Activated CD8-positive, alpha-beta memory T cell treated with anti-CD3 and anti-CD28 coated beads, Interleukin-2, amount 50 U/mL, for 24 hours (primary cell): ENCODE data around the gene ELL2.
A peak's percentile ranks its signal among the peaks of the same experiment; 100 is the strongest.
"Not testable (repeated sequence)": the region's sequence is repeated elsewhere in the genome, so short reads cannot be mapped to it uniquely, and the experiment has no call there.

Experiments used
- DNase-seq: peaks from one replicate; pipeline ENCODE4 v3.0.0-alpha.2; 2020; ENCODE audit errors: extremely low read depth

The ELL2 gene

DNA sequence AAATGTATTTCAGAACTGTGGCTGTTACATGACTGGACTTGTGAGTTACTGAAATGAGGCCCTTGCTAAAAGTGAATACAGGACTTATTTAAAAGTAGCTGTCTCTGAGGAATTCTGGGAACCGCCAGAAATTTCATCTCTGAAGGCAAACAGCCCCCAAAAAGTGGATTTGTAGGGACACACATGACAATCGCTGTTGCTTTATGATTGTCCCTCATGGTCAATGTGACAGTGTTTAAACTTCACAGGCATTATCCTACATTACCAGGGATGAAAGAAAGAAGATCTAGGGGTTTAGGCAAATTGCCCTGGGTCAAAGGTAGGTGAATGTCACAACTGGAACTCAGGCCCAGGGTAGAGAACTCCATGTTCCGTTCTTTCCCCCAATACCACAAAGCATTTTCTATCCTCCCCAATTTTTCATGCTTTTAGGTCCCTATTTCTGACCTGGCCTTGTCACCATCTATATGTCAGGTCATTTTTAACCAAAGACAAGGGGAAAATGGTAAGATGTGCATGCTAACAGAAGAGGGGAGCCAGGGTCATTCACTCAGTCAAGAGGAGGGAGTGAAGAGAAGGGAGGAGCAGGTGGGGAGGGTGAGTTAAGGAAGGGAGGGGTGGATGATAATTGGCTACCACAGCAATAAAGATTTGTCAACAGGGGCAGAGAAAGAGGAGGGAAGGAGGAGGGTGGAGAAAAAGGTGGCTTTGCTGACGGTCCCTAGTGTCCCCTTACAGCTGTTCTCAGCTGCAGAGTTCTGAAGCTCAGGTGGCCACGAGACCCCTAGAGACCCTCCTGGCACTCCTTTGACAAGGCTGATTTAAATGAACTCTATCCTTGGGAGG lies 81.3 kb downstream of the ELL2 start:
- no peak for DNase-seq

DNA sequence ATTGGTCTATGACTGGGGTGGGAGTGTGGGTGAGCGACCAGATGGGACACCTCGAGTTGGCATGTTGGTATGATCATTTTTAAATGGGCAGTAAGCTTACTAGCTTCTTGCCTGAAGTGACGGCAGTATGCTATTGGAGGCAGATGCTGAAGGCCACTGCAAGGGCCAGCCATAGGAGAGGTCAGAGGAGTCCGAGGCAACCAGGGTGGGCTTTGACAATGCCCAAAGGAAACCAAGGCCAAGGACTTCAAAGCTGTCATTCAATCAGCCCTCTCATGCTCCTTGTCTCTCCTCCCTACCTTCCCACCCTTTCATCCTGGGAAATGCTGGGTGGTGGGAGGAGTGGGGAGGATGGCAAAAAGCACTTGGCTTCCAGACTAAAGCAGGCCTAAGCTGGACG lies 82.0 kb downstream of the ELL2 start:
- no peak for DNase-seq

GRCh38 chr5:95878417-95879323 lies 83.0 kb downstream of the ELL2 start:
- DNase-seq, result no peak

- DNase-seq, result no peak
These were observed 84.9 kb downstream of the ELL2 start for GRCh38 chr5:95876782-95877181.

DNA sequence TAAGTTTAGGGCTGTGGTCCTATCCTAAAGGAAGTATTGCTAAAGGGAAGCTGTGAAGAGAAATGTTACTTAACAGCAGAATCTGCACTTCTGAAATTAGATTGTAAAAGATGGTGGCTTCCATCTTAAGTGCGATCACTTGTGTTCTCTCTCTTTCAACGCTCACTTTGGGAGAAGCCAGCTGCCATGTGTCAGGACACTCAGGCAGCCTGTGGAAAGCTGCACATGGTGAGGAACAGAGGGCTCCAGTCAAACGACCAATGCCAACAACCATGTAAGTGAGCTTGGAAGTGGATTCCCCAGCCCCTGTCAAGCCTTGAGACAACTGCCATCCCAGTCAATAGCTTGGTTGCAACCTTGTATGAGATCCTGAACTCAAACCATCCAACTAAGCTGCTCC lies 87.4 kb downstream of the ELL2 start:
- DNase-seq, result no peak

DNA sequence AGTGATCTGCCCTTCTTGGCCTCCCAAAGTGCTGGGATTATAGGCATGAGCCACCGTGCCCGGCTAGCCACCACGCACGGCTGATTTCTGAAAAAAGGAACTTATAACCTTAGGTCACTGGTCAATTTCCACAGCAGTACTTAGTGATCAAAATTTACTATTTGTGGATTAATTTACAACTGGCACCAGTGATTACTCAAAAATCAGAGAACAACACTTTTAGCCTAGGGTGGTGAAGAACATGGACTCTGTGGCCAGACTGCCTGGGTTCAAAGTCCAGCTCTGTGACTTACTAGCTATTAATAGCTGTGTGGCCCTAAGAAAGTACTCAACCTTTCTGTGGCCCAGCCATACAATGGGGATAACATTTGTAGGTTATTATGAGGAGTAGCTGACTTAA lies 88.3 kb downstream of the ELL2 start:
- no peak for DNase-seq

DNA sequence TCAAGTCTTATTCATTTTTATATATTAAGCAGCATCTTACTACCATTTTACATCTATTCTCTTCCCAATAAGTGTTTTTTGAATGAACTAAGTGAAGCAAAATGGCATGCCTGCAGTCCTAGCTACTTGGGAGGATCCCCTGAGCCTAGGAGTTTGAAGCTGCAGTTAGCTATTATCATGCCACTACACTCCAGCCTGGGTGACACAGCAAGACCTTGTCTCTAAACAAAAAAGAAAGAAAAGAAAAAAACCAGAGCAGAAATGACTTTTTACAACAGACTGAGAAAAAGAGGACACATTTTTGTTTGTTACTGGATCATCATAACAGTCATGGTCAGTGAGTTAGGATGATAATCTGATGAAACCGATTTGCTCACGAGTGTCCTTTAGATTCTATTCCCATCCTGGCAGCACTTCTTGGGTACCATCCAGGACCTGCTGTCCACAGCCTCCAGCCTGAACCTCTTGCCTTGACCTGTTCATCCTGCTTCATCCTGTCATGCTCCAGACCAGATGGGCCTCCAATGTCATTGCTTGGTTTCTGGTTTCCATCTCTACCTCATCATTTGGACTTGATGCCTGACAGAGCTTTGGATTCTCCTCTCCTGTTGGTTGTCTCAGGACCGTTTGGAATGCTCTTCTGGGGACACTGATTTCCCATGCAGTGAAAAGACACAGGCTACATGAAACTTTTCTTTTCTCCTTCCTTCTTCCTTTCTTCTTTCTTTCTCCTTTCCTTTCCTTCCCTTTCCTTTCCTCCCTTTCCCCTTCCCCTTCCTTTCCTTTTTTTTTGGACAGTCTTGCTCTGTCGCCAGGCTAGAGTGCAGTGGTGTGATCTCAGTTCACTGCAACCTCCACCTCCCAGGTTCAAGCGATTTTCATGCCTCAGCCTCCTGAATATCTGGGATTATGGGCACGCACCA lies 89.0 kb downstream of the ELL2 start:
- DNase-seq, result no peak

DNA sequence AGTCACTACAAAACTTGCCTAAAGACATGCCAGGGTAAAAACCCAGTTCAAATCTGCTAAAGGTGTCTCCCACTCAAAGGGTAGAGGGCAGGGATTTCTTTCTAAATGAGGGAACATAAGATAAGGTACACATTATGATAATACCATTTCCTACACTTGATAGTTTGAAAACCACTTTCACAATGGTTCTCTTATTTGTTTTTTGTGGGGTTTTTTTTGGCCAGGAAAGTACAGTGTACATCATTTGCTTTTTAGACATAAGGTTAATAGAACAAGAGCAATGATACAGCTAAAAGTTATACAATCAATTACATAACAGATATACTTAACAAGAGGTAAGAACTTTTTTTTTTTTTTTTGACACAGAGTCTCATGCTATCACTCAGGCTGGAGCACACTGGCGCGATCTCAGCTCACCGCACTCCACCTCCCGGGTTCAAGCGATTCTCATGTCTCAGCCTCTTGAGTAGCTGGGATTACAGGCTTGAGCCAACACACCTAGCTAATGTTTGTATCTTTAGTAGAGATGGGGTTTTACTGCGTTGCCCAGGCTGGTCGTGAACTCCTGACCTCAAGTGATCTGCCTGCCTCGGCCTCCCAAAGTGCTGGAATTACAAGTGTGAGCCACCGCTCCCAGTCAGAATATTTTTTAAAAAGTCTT lies 90.4 kb downstream of the ELL2 start:
- DNase-seq, result no peak

DNA sequence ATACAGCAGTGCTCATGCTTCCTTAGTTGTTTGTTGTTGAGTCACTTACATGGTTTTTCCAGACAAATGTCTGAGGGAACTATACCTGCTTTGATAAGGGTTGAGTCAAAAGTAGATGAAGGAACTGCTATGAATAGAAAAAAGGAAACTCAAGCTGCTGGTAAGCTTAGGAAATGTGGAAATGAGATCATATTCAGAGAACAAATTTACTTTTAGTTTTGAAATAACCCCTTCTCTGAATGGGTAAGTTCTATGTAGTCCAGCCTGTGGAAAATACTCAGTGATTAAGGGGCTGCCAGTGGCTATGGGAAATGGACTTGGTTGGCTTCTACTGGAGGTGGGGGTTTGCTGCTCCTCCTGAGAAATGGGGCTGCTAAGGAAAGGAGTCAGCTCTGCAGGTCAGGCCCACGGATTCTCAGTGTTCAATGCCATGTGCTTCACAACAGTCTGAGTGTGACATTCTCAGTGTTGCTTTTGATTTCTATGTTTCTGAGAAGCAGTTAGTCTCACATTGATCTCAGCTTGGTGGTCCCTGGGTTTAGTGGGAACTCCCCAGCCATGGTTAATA lies 91.5 kb downstream of the ELL2 start:
- peak; percentile 24 for DNase-seq

GRCh38 chr5:95869173-95869855 lies 92.3 kb downstream of the ELL2 start:
- DNase-seq, result not testable (repeated sequence)

GRCh38 chr5:95868136-95868535 lies 93.5 kb downstream of the ELL2 start:
- DNase-seq, result no peak

- no peak for DNase-seq
These were observed 95.1 kb downstream of the ELL2 start for GRCh38 chr5:95866435-95867040.

DNA sequence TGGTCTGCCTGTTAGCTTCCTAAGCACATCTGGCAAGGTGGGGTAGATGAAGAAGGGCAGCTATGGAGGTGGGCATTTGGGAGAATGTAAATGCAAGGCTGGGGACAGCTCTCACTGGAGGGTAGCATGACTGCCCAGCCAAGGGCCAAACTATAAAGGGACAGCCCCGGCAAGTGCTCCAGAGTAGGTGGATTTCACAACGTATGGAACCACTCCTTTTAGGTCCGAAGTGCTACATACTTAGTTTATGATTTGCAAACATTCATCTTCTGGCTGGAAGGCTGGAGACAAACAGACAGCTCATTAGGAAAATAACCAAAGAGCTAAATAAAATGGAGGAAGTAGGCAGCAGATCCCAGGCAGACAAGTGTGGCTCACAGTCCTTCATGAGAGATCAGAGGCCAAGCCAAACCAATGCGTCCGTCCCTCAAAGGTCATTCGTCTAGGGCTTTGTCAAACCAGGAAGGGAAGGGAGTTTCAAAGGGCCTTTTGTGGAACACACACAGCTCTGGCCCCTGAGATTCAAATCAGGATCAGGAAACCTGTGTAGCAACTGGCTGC lies 96.6 kb downstream of the ELL2 start:
- no peak for DNase-seq

GRCh38 chr5:95864456-95864855 lies 97.2 kb downstream of the ELL2 start:
- DNase-seq, result no peak

DNA sequence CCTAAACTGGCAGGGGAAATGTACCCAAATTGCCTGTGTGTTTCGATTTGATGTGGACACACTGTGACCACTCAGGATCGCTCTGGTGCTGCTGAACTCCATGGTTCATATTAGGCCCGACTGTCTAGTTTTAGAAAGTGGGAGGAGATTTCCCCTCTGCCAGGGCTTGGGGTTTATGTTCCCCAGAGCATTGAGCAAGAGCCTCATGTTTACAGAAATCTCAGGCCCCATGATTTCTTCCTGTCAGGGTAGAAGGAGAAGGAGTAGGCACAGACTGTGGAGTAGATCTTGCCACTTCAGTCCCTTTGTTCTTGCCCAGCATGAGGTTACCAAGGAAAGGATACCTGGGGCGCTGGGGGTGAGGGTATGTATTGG lies 98.3 kb downstream of the ELL2 start:
- no peak for DNase-seq

DNA sequence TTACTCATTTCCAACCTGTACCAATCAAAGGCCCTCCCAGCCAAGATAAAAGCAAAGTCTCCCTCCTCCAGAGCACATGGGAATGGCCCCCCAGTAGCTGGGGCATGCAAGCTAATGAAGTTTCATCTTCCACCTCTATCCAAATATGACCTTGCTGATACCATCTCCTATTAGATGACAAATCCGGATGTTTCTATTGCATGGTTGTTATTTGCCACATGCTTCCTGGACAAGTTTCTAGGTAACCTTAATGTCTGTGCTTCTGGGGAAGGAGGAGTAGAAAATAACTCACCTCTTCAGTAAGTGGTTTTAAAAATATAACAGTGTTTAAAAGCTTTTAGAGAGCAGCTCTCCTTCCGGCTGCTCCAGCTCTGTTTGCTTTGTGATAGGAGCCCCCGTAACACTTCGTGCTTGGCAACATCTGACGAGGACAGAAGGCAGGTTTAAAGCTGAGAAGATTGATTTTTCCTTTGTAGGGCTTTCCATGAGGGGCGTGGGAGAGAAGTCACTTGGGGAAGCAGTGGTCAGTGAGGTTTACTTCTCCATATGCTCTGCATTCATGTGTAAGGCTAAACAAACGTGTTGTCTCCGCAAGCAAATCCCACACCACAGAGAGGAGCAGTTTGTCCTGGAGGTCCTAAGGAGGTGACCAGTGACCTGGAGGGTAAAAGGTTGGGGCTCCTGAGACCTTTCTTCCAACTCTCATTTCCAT lies 98.8 kb downstream of the ELL2 start:
- no peak for DNase-seq

DNA sequence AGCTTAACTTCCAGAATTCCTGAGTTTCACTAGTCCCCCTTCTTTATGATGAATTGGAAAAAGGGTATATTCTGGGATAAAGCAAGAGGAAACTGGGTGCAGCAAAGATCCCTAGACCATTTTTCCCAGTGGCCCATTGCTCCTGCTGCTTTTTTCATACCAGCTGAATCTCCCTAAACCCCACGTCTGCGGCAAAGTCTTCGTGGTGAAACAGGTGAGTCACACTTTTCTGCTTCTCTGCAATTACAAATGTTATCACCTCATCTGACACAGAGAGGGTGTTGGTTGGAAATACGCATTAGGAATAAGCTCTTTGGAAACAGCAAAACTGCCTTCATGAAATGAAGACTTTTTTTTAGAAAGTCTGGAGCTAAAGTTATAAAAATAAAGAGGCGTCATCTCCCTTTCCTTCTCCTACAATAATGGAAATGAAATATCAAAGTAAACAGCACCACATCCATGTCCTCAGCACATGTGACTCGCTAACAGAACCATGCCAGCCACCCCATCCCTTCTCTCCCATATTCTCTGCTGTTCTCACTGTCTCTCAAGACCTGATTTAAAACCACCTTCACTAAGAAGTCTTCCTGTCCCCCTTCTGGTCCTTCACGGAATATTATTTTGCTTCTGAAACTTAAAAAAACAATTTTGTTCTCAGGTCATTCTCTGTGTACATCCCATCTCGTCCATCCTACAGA lies 99.6 kb downstream of the ELL2 start:
- no peak for DNase-seq

DNA sequence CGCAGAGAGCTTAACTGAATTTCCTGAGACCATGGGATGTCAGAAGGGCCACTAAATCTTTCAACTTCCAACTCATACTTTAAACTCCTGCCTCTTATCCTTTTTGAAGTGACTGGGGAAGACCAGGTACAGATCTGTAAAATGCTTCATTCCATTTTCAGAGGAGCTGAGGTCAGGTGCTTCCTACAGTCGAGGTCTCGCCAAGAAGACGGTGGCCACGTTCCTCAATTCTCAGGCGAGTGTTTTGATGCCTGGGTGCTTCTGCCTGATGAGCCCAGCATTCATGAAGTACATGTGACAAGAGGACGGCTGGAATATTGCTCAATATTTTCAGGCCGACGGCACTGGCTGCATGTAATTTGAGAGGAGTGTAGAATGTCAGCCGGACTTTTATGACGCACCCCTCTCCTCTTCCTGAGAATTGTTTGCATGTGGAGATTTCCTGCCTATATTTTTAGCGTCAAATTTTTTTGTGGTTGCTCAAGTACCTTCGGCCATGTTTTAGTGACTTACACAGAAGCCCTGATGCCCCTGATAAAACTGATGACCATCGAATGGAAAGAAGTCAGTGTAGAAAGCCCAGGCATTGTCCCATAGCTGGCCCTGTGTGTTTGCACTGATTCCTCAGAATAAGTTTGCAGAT lies 100.3 kb downstream of the ELL2 start:
- DNase-seq, result no peak
